GM23338 (cell line): ENCODE measurements around the gene C1orf216.

ENCODE experiments used
- CREB1 ChIP-seq: fragments of 250-450 bp; sonication (Bioruptor Pico); IDR thresholded peaks from 2 replicates; pipeline ENCODE4 v1.5.0; 2020; ENCODE audit warnings: low read depth, mild to moderate bottlenecking, moderate library complexity
- EZH2 ChIP-seq: fragments of 200-600 bp; sonication (generic); IDR thresholded peaks from one replicate; pipeline ENCODE4 v1.8.0; 2017; ENCODE audit warnings: antibody characterized with exemption, mild to moderate bottlenecking, low read depth; ENCODE audit not compliant: unreplicated experiment
- EZH2phosphoT487 ChIP-seq: fragments of 200-600 bp; sonication (generic); IDR thresholded peaks from one replicate; pipeline ENCODE4 v1.8.1; 2018; ENCODE audit warnings: antibody characterized with exemption; ENCODE audit not compliant: unreplicated experiment
- JUNB ChIP-seq: IDR thresholded peaks from one replicate; pipeline ENCODE4 v1.6.1; 2016; ENCODE audit warnings: antibody characterized with exemption; ENCODE audit not compliant: unreplicated experiment
- NANOG ChIP-seq: IDR thresholded peaks from 2 replicates; pipeline ENCODE4 v1.6.1; 2016; ENCODE audit warnings: antibody characterized with exemption, borderline replicate concordance
- POLR2AphosphoS5 ChIP-seq: IDR thresholded peaks from 2 replicates; pipeline ENCODE4 v1.6.1; 2016; ENCODE audit warnings: antibody characterized with exemption, low read depth
- STAT1 ChIP-seq: IDR thresholded peaks from one replicate; pipeline ENCODE4 v1.6.1; 2016; ENCODE audit warnings: antibody characterized with exemption; ENCODE audit not compliant: unreplicated experiment
- ZNF114 ChIP-seq: fragments of 250-450 bp; sonication (Bioruptor Pico); IDR thresholded peaks from 2 replicates; pipeline ENCODE4 v1.5.0; 2020; ENCODE audit warnings: mild to moderate bottlenecking, moderate library complexity
- ZNF331 ChIP-seq: fragments of 250-450 bp; sonication (Bioruptor Pico); IDR thresholded peaks from 2 replicates; pipeline ENCODE4 v1.5.0; 2020; ENCODE audit warnings: low read depth, mild to moderate bottlenecking, moderate library complexity
- TF ChIP-seq, protein P1 (sequence below), 2 experiments: fragments of 200-600 bp in 1 of 2; sonication (generic) in 1 of 2; conservative IDR thresholded peaks; 2 replicates each; pipeline versions ENCODE4 v1.5.1 to v1.6.1; 2016 to 2017; ENCODE audit warnings: antibody characterized with exemption in 2 of 2, low read depth in 2 of 2, mild to moderate bottlenecking in 2 of 2, moderate library complexity in 1 of 2
- TF ChIP-seq, protein P2 (sequence below): IDR thresholded peaks from one replicate; pipeline ENCODE4 v1.6.1; 2018; ENCODE audit warnings: antibody characterized with exemption; ENCODE audit not compliant: unreplicated experiment
- TF ChIP-seq, protein P3 (sequence below): IDR thresholded peaks from 2 replicates; pipeline ENCODE4 v1.6.1; 2016; ENCODE audit warnings: antibody characterized with exemption

DNA sequence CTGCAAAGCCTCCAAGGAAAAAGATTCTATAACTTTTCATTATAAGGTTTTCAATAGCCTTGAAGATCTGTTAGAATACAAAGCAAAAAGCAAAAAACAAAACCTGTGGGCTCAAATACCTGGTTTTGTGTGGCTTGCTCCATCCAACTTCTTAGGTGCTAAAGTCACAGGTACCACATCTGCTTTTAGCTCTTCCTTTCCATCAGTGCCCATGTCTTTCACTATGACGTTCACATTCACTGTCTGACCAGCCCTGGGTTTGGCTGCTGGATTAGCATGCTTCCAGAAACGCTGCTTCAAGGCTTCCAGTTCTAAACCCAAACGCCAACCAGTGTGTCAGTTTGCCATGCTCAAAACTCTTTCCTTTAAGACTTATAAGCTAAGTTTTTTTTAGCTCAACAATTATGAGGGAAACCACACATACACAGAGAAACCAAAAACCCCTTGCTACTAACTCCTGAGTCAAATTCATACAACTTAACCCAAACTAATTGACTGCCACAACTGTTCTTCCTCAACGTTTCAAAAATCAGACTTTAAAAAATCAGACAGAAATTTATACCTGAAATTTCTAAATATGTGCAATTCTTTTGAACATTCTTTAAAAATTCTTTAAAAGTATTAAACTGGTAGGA is 35.1 kb upstream of the C1orf216 start:
- TF ChIP-seq POLR2AphosphoS5 (no peak), EZH2 (no peak), EZH2phosphoT487 (no peak), JUNB (no peak), STAT1 (no peak), CREB1 (no peak), NANOG (no peak), ZNF114 (CRISPR knock-in tag) (no peak), ZNF331 (CRISPR knock-in tag) (no peak)
- TF ChIP-seq, protein P1, sequence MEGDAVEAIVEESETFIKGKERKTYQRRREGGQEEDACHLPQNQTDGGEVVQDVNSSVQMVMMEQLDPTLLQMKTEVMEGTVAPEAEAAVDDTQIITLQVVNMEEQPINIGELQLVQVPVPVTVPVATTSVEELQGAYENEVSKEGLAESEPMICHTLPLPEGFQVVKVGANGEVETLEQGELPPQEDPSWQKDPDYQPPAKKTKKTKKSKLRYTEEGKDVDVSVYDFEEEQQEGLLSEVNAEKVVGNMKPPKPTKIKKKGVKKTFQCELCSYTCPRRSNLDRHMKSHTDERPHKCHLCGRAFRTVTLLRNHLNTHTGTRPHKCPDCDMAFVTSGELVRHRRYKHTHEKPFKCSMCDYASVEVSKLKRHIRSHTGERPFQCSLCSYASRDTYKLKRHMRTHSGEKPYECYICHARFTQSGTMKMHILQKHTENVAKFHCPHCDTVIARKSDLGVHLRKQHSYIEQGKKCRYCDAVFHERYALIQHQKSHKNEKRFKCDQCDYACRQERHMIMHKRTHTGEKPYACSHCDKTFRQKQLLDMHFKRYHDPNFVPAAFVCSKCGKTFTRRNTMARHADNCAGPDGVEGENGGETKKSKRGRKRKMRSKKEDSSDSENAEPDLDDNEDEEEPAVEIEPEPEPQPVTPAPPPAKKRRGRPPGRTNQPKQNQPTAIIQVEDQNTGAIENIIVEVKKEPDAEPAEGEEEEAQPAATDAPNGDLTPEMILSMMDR (conservative IDR thresholded peaks at IDR 0.05; ENCODE audit: low read depth in 2 of 2) = no peak
- TF ChIP-seq, protein P2, sequence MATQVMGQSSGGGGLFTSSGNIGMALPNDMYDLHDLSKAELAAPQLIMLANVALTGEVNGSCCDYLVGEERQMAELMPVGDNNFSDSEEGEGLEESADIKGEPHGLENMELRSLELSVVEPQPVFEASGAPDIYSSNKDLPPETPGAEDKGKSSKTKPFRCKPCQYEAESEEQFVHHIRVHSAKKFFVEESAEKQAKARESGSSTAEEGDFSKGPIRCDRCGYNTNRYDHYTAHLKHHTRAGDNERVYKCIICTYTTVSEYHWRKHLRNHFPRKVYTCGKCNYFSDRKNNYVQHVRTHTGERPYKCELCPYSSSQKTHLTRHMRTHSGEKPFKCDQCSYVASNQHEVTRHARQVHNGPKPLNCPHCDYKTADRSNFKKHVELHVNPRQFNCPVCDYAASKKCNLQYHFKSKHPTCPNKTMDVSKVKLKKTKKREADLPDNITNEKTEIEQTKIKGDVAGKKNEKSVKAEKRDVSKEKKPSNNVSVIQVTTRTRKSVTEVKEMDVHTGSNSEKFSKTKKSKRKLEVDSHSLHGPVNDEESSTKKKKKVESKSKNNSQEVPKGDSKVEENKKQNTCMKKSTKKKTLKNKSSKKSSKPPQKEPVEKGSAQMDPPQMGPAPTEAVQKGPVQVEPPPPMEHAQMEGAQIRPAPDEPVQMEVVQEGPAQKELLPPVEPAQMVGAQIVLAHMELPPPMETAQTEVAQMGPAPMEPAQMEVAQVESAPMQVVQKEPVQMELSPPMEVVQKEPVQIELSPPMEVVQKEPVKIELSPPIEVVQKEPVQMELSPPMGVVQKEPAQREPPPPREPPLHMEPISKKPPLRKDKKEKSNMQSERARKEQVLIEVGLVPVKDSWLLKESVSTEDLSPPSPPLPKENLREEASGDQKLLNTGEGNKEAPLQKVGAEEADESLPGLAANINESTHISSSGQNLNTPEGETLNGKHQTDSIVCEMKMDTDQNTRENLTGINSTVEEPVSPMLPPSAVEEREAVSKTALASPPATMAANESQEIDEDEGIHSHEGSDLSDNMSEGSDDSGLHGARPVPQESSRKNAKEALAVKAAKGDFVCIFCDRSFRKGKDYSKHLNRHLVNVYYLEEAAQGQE = no peak
- TF ChIP-seq, protein P3, sequence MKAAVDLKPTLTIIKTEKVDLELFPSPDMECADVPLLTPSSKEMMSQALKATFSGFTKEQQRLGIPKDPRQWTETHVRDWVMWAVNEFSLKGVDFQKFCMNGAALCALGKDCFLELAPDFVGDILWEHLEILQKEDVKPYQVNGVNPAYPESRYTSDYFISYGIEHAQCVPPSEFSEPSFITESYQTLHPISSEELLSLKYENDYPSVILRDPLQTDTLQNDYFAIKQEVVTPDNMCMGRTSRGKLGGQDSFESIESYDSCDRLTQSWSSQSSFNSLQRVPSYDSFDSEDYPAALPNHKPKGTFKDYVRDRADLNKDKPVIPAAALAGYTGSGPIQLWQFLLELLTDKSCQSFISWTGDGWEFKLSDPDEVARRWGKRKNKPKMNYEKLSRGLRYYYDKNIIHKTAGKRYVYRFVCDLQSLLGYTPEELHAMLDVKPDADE = no peak
